SW 1271 (cell line): ENCODE data around the gene MYD88.

Source experiments
- DNase-seq, 2 experiments: peaks; one replicate each; lab custom pipeline; 2025; lab: John Stamatoyannopoulos, UW

The MYD88 gene

DNA sequence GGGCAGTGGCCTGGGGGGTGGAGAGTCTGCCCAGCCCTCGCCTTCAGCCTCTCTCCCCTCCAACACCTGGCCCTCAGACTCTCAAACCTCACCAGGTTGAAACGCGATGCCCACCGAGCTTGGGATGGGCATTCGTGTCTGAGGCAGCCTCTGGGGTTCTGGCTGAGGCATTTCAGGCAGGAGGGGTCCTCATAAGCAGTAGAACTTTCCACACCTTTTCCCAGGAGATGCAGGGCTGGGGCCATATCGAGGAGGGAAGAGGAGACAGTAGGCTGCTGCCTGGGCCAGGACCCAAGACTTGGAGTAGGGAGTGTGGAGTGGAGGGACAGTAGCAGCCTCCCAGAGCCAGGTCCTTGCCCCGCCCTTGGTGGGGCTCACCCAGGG is 26.1 kb upstream of the MYD88 start:
- DNase-seq = no peak

DNA sequence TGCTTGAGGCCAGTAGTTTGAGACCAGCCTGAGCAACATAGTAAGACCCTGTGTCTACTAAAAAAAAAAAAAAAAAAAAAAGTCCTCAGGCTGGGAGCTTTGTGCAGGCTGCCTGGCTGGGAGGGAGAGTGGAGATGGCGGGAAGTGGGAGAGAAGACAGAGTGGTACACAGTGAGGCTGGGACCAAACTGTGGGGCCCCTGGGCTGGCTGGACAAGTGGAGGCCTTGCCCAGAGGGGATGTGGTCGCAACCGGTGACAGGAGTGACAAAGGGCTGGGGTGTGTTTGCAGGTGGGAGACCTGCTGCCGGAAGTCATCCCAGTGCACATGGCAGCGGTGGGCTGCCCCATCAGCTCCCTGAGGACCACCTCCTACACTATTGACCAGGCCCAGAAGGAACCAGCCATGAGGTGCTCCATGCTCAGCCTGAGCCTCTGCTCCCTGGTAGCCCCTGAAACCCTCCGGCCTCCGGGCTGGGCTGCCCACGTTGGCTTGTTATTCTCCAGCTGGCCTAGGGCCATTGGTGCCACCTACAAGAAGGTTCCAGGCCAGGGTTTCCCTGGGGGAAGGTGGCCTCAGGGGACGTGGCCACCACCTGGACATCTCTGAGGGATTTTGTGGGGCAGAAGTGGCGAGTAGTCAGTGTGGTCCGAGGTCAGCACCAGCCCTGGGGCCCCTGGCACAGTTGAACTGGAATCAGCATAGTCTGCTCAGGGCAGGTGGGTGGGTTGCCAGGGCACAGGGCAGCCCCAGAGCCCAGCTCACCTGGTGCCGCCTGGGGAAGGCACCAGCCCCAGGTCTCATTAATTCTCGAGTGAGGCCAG is 24.2 kb upstream of the MYD88 start:
- DNase-seq = no peak

DNA sequence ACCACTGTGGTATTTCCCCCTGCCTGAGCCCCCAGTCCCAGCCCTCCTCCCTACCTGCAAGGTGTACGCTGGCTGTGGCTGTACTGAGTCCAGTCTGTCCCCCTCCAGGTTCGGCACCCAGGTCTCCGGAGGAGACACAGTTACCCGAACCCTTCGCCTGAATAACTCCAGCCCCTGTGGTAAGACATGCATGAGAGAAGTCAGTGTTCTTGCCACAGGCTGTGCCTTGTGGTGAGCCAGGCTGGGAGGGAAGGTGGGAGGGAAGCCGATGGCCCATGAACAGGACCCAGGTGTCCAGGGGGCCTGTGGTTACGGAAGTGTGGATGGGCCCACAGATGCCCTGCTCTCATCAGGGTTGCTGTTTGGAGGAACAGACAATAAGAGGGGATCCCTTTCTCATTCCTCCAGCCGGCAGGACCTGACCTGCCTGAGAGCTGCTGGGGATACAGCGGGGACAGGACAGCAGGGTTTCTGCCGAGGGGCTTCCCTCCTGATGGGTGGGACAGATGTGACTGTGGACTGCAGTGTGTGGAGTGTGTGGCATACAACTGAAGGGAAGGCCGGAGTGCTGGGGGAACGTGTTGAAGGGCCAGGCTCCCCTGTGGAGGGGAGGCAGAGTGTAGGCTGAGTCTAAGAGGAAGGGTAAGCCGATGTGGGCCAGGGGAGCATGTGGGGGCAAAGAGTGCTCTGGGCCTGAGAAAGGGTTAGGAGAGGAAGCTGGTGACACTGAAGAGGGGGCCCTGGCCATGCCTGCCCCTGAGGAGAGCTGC is 23.4 kb upstream of the MYD88 start:
- no peak for DNase-seq

DNA sequence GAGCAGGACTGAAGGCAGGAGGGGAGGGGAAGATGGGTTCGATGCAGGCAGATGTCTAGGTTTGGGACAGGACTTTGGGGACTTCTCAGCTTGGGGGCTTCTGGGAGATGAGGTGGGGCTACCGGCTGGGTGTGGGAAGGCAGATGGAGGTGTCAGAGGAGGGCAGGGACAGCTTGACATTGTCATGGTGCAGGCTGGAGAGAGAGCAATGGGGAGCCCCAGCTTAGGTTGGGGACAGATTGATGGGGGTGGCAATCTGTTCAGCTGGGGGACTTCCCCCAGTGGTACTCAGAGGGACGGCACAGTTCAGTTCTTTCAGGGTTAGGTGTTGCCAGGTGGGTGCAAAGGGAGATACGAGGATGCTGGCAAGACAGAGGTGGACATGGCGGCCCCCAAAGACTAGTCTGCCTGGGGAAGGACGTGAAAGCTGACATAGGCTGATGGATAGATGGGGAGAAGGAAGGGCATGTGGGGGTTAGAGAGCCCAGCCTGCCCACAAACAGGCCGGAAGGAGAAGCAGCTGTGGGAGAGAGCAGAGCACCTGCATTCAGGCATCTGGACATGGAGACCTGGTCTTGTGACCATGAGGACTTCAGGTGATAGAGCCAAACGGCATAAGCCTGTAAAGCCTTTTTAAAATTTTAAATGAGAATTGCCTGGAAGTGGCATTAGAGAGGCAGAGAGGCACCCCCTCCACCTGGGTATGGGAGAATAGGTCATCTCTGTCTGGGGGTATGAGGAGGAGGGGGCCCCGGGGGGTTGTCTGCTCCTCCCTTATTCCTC is 22.6 kb upstream of the MYD88 start:
- no peak for DNase-seq

DNA sequence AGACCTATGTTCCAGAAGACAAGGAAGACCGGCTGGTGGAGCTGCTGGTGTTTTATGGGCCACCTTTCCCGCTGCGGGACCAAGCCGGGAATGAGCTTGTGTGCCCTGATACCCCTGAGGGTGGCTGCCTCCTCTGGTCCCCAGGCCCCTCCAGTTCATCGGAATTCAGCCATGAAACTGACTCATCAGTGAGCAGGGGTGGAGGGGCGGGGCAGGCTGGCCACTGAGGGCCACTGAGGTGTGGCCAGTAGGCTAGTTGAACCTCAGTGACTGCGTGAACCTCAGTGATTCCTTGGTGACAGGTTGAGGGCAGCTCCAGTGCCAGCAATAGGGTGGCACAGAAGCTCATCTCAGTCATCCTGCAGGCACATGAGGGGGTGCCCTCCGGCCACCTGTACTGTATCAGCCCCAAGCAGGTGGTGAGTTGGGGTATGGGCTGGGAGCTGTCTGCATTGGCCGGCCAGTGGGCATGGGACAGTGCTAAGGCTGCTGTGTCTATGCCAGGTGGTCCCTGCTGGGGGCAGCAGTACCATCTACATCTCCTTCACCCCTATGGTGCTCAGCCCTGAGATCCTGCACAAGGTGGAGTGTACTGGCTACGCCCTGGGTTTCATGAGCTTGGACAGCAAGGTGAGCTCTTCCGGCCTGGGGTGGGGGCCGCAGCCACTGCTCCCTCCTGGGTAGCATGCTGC is 21.8 kb upstream of the MYD88 start:
- DNase-seq = no peak

DNA sequence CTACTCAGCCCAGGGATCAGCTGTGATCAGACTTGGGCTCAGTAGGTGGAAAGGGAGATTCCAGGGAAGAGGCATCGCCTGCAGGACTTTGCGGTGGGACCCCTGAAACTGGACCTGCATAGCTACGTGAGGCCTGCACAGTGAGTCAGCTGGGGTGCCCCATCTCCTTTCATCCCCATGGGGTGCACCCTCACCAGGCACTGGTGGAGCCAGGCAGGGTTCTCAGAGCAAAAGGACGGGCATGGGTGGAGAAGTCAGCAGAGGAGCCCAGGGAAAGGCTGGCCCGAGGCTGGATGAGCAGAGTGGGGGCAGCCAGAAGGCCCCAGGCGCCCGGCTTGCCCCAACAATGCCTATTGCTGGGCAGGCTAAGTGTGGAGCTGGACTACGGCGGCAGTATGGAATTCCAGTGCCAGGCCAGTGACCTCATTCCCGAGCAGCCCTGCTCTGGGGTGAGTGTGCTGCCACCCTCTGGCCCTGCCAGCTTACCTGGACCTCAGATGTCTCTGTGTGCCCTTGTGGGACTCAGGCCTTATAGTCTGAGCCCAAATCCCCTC is 21.2 kb upstream of the MYD88 start:
- peak in 1 of 2 experiments; percentile 12 for DNase-seq

DNA sequence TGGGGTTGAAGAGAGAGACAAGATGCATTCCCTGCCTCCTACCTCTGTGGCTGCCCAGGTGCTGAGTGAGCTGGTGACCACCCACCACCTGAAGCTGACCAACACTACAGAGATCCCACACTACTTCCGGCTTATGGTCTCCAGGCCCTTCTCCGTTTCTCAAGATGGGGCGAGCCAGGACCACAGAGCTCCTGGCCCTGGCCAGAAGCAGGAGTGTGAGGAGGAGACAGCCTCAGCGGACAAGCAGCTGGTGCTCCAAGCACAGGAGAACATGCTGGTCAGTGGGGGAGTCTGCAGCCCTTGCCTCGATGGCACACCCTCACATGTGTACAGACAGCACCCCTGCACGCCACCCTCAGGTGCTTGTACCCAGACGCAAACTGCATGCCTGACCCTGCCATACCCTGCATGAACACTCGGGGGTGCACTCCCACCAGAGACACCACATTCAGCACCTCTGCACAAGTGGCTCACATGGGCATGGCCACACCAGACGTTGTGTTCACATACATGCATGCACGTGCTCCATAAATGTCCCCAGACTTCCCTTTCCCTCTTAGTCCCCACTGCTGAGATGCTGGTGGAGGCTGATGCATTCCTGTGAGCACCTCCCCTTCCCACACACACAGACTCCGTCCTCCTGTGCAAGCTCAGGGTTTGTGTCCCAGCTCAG is 20.6 kb upstream of the MYD88 start:
- DNase-seq = peak; percentile 30 to 31

DNA sequence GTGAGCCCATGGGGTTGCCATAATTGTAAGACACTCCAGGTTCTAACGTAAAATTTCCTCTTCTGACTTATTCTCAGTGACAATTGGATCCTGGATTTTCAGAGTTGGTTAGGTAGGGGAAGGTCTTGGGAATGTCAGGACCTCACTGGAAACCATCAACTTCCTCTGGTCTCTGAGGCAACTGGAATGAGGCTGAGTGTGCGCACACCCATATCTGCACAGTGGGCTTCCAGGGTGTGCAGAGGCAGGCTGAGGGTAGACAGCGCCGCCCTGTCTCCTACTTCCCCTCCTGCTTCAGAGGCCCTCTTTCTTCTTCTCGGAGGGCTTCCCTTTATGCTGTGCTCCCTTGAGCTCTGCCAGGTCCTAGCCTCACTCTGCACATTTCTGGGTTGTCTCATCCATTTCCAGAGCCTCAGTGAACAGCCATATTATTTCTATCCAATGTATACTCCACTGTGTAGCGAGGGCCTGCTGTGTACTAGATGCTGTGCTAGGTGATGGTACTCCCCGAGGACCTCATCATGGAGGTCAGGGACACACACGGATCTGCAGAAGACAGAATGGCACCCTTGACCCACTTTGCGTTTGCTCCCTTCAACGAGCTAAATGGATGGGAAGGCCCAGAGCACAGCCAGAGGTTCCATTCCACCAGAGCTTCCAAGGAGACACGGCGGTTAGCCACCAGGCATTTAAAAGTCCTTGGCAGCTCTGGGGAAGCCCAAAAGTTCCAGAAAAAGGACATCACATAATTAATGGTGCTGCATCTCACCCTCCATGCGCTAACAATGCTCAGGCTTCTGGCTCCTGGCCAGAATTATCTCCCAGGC is 19.8 kb upstream of the MYD88 start:
- no peak for DNase-seq

DNA sequence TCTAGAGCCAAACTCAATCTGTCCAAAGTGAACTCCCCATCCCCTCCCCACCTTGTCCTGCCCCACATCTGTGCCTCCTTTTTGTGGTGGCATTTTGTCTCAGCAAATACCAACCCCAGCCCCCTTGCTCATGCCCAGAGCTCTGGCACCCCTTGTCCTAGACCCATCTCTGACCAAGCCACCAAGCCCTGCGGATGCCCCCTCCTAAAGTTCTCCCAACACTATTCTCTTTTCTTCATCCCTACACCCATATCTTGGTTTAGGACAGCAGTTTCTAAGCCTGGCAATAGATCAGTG is 19.3 kb upstream of the MYD88 start:
- DNase-seq = no peak

DNA sequence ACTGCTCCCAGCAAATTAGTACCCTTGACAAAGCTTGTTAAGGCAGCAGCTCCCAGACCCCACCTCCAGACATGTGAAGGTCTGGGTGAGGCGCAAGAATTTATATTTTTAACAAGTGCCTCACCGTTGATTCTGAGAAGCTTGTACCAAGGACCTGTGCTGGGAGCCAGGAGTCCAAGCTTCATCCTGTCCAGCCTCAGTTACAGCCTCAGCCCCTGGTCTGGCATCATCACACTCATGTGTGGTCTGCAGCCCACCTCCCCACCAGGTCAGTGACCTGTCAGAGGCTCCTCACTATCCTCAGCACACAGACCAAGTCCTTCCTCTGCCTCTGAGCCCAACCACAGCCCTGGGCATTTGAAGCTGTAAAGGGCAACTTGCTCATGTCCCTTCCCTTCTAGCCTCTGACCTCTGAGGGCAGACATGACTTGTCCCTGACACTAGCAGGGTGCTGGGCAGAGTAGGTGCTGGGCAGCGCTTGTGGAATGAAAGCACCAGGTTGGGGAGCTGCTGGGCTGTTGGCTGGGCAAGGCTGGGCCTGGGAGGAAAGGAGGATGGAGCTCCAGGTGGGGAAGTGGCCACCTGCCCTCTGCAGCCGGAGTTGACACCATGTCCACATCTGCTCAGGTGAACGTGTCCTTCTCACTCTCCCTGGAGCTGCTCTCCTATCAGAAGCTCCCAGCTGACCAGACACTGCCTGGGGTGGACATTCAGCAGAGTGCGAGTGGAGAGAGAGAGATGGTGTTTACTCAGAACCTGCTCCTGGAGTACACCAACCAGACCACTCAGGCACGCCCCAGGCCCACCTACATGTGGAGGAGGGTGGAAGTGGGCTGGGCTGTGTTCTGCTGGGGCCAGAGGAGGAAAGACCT is 18.4 kb upstream of the MYD88 start:
- no peak for DNase-seq

DNA sequence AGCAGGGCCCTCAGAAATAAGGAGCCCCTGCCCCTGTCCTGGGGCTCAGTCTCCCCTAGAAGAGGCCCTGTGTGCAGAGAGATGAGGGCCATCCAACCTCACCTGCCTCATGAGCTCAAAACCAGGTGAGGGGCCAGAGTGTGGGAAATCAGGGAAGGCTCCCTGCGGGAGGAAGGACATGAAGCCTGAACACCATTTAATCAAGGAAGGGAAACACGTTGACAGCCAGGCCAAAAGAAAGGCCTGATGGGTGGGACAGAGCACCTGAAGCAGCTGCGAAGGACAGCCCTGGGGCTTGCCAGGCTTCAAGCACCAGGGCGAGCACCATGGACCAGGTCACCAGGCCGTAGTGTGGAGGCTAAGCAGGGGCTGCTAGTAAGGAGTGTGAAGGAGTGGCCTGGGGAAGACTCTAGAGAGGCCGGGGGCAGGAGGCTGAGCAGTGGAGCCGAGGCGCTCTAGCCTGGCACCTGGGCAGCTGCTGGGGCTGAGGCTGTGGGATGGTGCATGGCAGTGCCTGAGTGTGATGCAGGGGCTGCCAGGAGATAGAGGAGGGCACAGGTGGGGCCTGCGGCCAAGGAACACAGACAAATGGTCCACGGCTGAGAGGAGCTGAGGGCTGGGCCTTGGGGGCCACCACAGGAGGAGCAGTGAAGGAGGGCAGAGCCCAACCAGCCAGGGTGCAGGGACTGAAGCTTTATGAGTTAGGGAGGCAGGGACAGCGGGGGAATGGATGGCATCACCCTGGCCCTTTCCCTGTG is 17.6 kb upstream of the MYD88 start:
- DNase-seq = no peak

DNA sequence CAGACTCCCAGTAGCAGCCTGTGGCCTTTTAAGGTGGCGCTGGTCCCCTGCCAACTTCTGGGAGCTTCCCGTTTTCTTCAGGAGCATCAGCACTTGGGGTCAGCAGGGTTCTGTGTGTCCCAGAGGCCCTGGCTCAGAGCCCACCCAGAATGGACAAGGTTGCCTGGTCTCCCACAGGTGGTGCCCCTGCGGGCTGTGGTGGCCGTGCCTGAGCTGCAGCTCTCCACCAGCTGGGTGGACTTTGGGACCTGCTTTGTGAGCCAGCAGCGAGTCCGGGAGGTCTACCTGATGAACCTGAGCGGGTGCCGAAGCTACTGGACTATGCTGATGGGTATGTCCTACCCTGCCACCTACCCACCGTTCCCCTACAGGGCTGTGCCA is 17.0 kb upstream of the MYD88 start:
- DNase-seq = no peak

DNA sequence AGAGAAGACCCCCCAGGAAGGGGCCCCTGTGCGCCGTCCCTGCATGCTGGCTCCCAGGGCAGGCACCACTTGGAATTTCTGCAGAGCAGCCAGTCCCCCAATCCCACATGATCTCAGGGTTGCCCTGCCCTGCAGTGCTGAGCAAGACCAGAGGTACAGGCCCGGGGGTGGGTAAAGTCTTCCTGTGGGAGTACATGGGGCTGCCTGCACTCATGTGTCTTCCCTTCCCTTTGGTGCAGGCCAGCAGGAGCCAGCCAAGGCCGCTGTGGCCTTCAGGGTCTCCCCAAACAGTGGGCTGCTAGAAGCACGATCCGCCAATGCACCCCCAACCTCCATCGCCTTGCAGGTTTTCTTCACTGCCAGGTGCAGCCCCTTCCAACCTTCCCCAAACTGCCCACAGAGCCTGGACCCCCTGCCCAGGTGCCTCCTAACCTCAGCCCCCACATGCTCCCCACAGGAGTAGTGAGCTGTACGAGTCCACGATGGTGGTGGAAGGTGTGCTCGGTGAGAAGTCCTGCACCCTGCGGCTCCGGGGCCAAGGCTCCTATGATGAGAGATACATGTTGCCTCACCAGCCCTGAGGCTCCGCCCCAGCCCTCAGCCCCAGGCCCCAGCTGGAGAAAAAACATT is 16.5 kb upstream of the MYD88 start:
- no peak for DNase-seq

DNA sequence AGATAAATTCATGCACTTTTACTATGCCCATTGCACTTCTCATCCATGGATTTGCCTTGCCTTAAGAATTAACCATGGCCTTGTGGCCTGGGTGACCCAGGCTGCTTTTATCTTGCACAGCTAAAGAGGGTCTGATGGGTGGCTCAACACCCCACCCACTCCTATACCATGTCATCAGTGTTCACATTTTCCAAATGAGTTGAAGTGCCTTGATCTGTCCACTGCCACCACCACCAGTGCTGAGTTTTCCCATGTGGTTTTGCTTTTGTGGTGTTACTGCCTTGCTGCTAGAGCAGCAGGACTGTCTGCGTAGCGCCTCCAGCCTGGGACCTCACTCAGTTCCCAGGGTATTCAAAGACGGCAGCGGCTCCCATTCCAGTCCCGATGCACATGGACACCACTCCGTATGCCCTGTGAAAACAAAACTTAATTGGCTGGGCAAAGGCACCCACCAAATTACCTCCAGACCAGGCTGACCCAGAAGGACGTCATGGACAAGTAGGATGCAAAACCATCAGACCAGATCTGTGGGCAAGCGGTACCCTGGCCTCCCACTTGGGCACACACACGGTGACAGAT is 15.7 kb upstream of the MYD88 start:
- no peak for DNase-seq

DNA sequence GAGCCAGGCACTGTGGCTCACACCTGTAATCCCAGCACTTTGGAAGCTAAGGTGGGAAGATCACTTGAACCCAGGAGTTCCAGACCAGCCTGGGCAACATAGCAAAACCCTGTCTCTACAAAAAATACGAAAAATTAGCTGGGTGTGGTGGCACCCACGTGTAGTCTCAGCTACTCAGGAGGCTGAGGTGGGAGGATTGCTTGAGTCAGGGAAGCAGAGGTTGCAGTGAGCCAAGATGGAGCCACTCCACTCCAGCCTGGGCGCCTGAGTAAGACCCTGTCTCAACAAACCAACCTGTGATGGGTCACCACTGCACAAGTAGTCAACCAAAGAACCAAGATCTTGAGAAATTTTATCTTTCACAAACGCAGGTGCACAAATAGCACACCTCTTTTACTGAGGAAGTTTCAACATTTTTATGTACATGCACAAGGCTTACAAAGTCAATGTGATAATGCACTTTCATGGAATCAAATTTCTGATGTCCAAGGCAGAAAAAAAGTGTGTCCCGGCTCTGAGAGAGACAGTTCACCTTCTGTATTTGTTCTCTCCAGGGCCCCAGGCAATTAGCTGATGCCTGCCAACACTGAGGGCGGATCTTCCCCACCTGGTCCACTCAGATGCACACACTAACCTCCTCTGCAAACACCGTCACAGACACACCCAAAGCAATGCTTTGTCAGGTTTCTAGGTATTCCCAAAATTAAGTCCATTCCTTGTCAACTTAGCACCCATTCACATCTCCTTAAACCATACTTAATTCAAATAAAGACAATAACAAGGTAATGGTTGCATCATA is 13.9 kb upstream of the MYD88 start:
- no peak for DNase-seq

DNA sequence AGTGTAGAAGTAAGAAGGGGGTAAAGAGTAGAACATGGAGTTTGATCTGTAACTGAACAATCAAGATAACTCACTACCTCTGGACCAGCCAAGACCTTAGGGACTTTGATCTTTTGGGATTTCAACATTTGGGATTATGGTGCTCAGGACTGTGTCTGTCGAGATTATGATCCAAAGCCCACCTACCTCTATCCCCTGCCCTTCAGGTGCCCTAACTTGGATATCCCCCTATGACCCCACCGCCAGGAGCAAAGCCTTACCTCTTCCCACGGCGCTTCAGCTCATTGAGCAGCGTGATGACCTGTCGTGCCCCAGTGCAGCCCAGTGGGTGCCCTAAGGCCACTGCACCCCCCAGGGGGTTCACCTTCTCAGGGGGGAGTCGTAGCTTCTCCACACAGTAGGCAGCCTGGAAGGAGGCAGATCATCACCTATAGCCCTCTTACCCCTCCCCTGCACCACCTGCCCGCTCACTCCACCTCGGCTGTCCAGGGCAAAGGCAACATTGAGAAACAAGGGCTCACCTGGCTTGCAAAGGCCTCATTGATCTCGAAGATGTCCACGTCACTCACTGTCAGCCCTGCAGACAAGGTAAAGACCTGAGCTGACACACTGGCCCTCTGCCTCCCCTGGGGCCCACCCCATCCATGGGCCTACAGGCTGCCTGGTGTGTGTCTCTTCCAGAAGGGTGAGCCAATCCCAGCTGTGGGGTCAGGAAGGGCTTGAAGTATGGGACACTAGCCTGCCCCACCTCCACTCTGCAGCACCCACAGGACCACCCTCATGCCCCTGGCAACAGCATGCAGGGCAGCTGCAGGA is 12.9 kb upstream of the MYD88 start:
- no peak for DNase-seq
